ENCODE results near the gene STON2. TPM values are rescaled to one million over a fixed set of nuclear protein-coding genes. Genes with fewer than 3 reads are reported as not detected.

Gene STON2
- total and polyA plus RNA-seq, 2 of the 8 experiments (the other 6 are each of a cell fraction or from before 2014, with no cell fraction given): 8.9 to 50.0 TPM

DNA sequence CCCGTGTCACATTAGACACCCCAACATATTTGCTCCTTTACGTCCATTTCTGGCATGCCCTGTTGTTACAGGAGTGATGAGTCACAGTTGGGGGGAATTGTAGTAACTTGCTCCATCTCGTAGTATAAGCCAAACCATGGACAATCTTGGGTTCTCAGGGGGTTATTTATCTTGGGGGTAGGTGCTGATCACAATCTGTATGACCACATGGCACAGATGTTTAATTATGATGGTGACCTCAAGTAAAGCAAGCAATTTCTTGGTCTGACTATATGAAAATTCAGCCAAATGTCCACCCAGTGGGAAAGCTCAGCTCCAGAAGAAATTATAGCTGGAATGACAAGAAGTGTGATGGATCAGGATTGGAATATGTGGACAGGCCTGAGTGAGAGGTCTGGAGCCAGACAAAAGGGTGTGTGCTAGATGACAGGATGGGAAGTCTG, 32.1 kb upstream of the STON2 start:
- no peak overlapping the region for H4K5ac ChIP-seq (ENCODE audit: insufficient read length, low read depth, low read length)
- no peak overlapping the region for H2BK5ac ChIP-seq (ENCODE audit: low read depth, low read length)
- peaks cover 0 to 73% of the 10 kb centered on the region in 2 experiments; a peak in 2 of 4 replicates for H3K79me2 ChIP-seq (ENCODE audit: control insufficient read depth in 1 of 2, insufficient read depth in 2 of 2, low read length in 2 of 2)
- no peak overlapping the region for H2BK12ac ChIP-seq (ENCODE audit: low read depth, low read length)
- peaks cover 0 to 2% of the 10 kb centered on the region in 2 experiments for H4K20me1 ChIP-seq (replicated peaks in 1 of 2; ENCODE audit: control insufficient read depth in 1 of 2, insufficient read depth in 2 of 2, low read length in 2 of 2)
- no peak overlapping the region for H2BK20ac ChIP-seq (ENCODE audit: low read length)
- no peak overlapping the region for H3K14ac ChIP-seq (ENCODE audit: insufficient read length)
- no peak overlapping the region for H3K4me3 ChIP-seq (ENCODE audit: extremely low read depth in 1 of 4, insufficient read depth in 2 of 4, low read depth in 3 of 4, low read length in 4 of 4)
- no peak overlapping the region for H2AK5ac ChIP-seq (ENCODE audit: low read depth, low read length)
- no peaks in the 10 kb centered on the region for H3K36me3 ChIP-seq (ENCODE audit: control insufficient read depth in 2 of 4, insufficient read depth in 4 of 4, low read length in 3 of 4)
- no peak overlapping the region for H2AFZ ChIP-seq (ENCODE audit: low read length)
- H4K8ac ChIP-seq (ENCODE audit: extremely low read depth, insufficient read depth, low read length): no peak overlapping the region
- ChIA-PET CTCF (ENCODE audit: partially characterized antibody) (interaction anchor here (0.8 to 3.4 kb wide), 5 partner anchors 8 to 108 kb away, joined by 3 to 22 read pairs (median 5); no protein-coding TSS in a partner anchor), POLR2A (ENCODE audit: partially characterized antibody) (no interaction called here)
- no peak overlapping the region for H3K27ac ChIP-seq (ENCODE audit: low read depth, low read length)
- no peak overlapping the region for H4K91ac ChIP-seq (replicated peaks; ENCODE audit: insufficient read length, low read length)
- TF ChIP-seq TBP (IDR thresholded peaks at IDR 0.05; ENCODE audit: low read depth, low read length) (no peak), TAF7 (optimal IDR thresholded peaks at IDR 0.05; ENCODE audit: borderline replicate concordance, low read depth, low read length) (no peak), TAF1 (IDR thresholded peaks at IDR 0.05; ENCODE audit: low read depth, low read length) (no peak)
- DNase-seq (ENCODE audit: low read depth in 1 of 2, low spot score in 2 of 2) (no peak), FAIRE-seq (no peak)
- H3K23me2 ChIP-seq (ENCODE audit: low read depth, low read length): peaks cover 13% of the 10 kb centered on the region
- H3K56ac ChIP-seq (replicated peaks; ENCODE audit: insufficient read length, low read depth, low read length): no peak overlapping the region
- H2BK120ac ChIP-seq (replicated peaks; ENCODE audit: low read depth, low read length): no peak overlapping the region
- H3K9ac ChIP-seq (replicated peaks in 1 of 4; ENCODE audit: extremely low read depth in 1 of 4, low read depth in 3 of 4, low read length in 3 of 4): no peak overlapping the region
- H3K23ac ChIP-seq (ENCODE audit: insufficient read length): no peak overlapping the region
- WGBS, 2 experiments (ENCODE audit: extremely low coverage in 1 of 2, insufficient coverage in 1 of 2, insufficient read length in 1 of 2, insufficient replicate concordance in 2 of 2, low coverage in 1 of 2, low lambda C conversion rate in 2 of 2, missing lambda C conversion rate in 1 of 2): 98% methylated on average over 3 of the region's 3 CpGs; no CpG with 5 or more reads in 1 of the 2 experiments
- no peak overlapping the region for H3K4ac ChIP-seq (replicated peaks; ENCODE audit: insufficient read length, low read depth, low read length)
- no peaks in the 10 kb centered on the region for H3K9me3 ChIP-seq (ENCODE audit: insufficient read depth in 2 of 2, low read depth in 1 of 2, low read length in 1 of 2)
- no peak overlapping the region for H3K18ac ChIP-seq (ENCODE audit: extremely low read depth, low read length)
- H3K4me1 ChIP-seq (replicated peaks in 1 of 4; ENCODE audit: control insufficient read depth in 3 of 4, insufficient read depth in 4 of 4, low read length in 3 of 4): peaks cover 7 to 28% (median 16%) of the 10 kb centered on the region in 4 experiments
- H2BK15ac ChIP-seq (ENCODE audit: low read length): no peak overlapping the region
- peaks cover 1 to 7% (median 4%) of the 10 kb centered on the region in 4 experiments; a peak in 6 of 7 replicates for H3K27me3 ChIP-seq (replicated peaks in 1 of 4; ENCODE audit: control insufficient read depth in 3 of 4, extremely low read depth in 1 of 4, insufficient read depth in 3 of 4, low read length in 3 of 4)
- peaks cover 7% of the 10 kb centered on the region; the same call in 1 of the 2 replicates for H3K79me1 ChIP-seq (ENCODE audit: low read depth, low read length)
- H3K4me2 ChIP-seq (ENCODE audit: insufficient read depth in 1 of 2, low read depth in 2 of 2, low read length in 2 of 2): no peak overlapping the region

Data from H1 (cell line).